Endothelial cell of umbilical vein (primary cell): ENCODE data around the gene OR4C3. TPM values are rescaled to one million over a fixed set of nuclear protein-coding genes. Genes with fewer than 3 reads are reported as not detected.

Experiments
- BruUV-seq: library from RNA; stranded (reverse); fragments of 400-500 nt; replicated peaks from 2 replicates; lab custom pipeline; 2021; lab: Mats Ljungman, UMichigan
- CTCF ChIA-PET: fragments of 300-600, 350-600 bp; sonication (Branson Sonifier 250); formaldehyde crosslinking; loops from one replicate; lab custom pipeline; 2021; ENCODE audit warnings: antibody characterized with exemption, inconsistent platforms; lab: Charles Lee
- POLR2A ChIA-PET: fragments of 300-600, 350-600 bp; sonication (Branson Sonifier 250); formaldehyde crosslinking; loops from one replicate; lab custom pipeline; 2021; ENCODE audit warnings: antibody characterized with exemption, inconsistent platforms; lab: Charles Lee
- DNase-seq: peaks from one replicate; pipeline ENCODE4 v3.0.0-alpha.2; 2011; ENCODE audit warnings: low read depth, low spot score
- FAIRE-seq: peaks from 2 replicates; lab custom pipeline; 2011; peaks lifted over from hg19 to GRCh38; lab: Jason Lieb, UNC
- H2AFZ ChIP-seq: 2 replicates; pipeline ENCODE4 v1.6.0; 2012; ENCODE audit warnings: low read depth, low read length, control low read depth, inconsistent platforms
- H3K27ac ChIP-seq: 2 replicates; pipeline ENCODE4 v1.5.1; 2011; ENCODE audit warnings: low read depth, mild to moderate bottlenecking, control low read depth, low read length, moderate library complexity; ENCODE audit not compliant: insufficient read depth
- H3K27me3 ChIP-seq, 2 experiments: 2 replicates each; pipeline versions ENCODE4 v1.6.0 to v1.6.1; 2011; ENCODE audit warnings: low read length in 2 of 2, mixed read lengths in 1 of 2; ENCODE audit not compliant: control insufficient read depth in 2 of 2, insufficient read depth in 2 of 2
- H3K36me3 ChIP-seq, 2 experiments: 2 replicates in 1 of 2; 3 replicates in 1 of 2; pipeline ENCODE4 v1.5.1; 2011; ENCODE audit warnings: low read length in 2 of 2, mild to moderate bottlenecking in 1 of 2, moderate library complexity in 1 of 2; ENCODE audit not compliant: control insufficient read depth in 2 of 2, insufficient read depth in 2 of 2; ENCODE audit errors: extremely low read depth in 1 of 2
- H3K4me1 ChIP-seq: 3 replicates; pipeline ENCODE4 v1.5.1; 2011; ENCODE audit warnings: mild to moderate bottlenecking, low read length; ENCODE audit not compliant: control insufficient read depth, insufficient read depth; ENCODE audit errors: extremely low read depth
- H3K4me2 ChIP-seq: 2 replicates; pipeline ENCODE4 v1.6.1; 2011; ENCODE audit warnings: low read length, control low read depth, mixed read lengths; ENCODE audit not compliant: insufficient read depth
- H3K4me3 ChIP-seq, 3 experiments: fragments of 200-600 bp in 1 of 3; sonication (generic), shearing (Covaris generic) in 1 of 3; replicated peaks in 1 of 3; 2 replicates each; pipeline ENCODE4 v1.5.1; 2011 to 2016; ENCODE audit warnings: control low read depth in 3 of 3, low read length in 3 of 3, mild to moderate bottlenecking in 2 of 3, inconsistent platforms in 1 of 3, low read depth in 1 of 3, moderate library complexity in 1 of 3; ENCODE audit not compliant: insufficient read depth in 1 of 3
- H3K79me2 ChIP-seq: 2 replicates; pipeline ENCODE4 v1.6.0; 2012; ENCODE audit warnings: low read length, inconsistent platforms; ENCODE audit not compliant: control insufficient read depth, insufficient read depth
- H3K9ac ChIP-seq: replicated peaks from 2 replicates; pipeline ENCODE3; 2011; ENCODE audit warnings: low read length, control low read depth; ENCODE audit not compliant: insufficient read depth; ENCODE audit errors: extremely low read depth
- H3K9me1 ChIP-seq: replicated peaks from 3 replicates; pipeline ENCODE4 v1.6.0; 2011; ENCODE audit warnings: mild to moderate bottlenecking, low read length; ENCODE audit not compliant: control insufficient read depth, insufficient read depth; ENCODE audit errors: extremely low read depth
- H3K9me3 ChIP-seq: replicated peaks from 2 replicates; pipeline ENCODE4 v1.5.1; 2012; ENCODE audit warnings: low read length, inconsistent platforms; ENCODE audit not compliant: control insufficient read depth, insufficient read depth
- H4K20me1 ChIP-seq: replicated peaks from 2 replicates; pipeline ENCODE3; 2011; ENCODE audit warnings: mild to moderate bottlenecking, low read length; ENCODE audit not compliant: control insufficient read depth, insufficient read depth; ENCODE audit errors: extremely low read depth
- CTCF ChIP-seq, 2 donors: IDR thresholded peaks; 1 replicate in 1 of 2; 2 replicates in 1 of 2; pipeline ENCODE4 v1.5.1; 2011; ENCODE audit warnings: low read length in 2 of 2, mild to moderate bottlenecking in 2 of 2, moderate library complexity in 2 of 2, control low read depth in 1 of 2, inconsistent platforms in 1 of 2, low read depth in 1 of 2; ENCODE audit not compliant: insufficient read depth in 1 of 2; ENCODE audit errors: extremely low read depth in 1 of 2
- EZH2 ChIP-seq: IDR thresholded peaks from 2 replicates; pipeline ENCODE4 v1.6.1; 2012; ENCODE audit warnings: borderline replicate concordance, low read depth, mild to moderate bottlenecking, moderate library complexity, low read length, inconsistent platforms; ENCODE audit not compliant: severe bottlenecking
- FOS ChIP-seq: IDR thresholded peaks from 2 replicates; pipeline ENCODE4 v1.6.1; 2011; ENCODE audit warnings: mild to moderate bottlenecking, low read length, moderate library complexity, borderline replicate concordance; ENCODE audit not compliant: insufficient read depth
- GATA2 ChIP-seq: IDR thresholded peaks from 2 replicates; pipeline ENCODE4 v1.7.0; 2011; ENCODE audit warnings: low read depth, mild to moderate bottlenecking, moderate library complexity, mixed read lengths, low read length; ENCODE audit not compliant: insufficient read length, insufficient read depth
- JUN ChIP-seq: IDR thresholded peaks from 2 replicates; pipeline ENCODE4 v1.6.1; 2011; ENCODE audit warnings: borderline replicate concordance, low read depth; ENCODE audit not compliant: insufficient read length, insufficient read depth
- MAX ChIP-seq: IDR thresholded peaks from 2 replicates; pipeline ENCODE4 v1.6.1; 2011; ENCODE audit not compliant: insufficient read depth, insufficient read length
- MYC ChIP-seq: IDR thresholded peaks from one replicate; pipeline ENCODE4 v1.6.1; 2011; ENCODE audit warnings: mild to moderate bottlenecking, low read depth, low read length
- POLR2A ChIP-seq: IDR thresholded peaks from 2 replicates; pipeline ENCODE4 v1.6.1; 2012; ENCODE audit warnings: low read depth, mild to moderate bottlenecking, control low read depth, low read length
- POLR2AphosphoS5 ChIP-seq: IDR thresholded peaks from 2 replicates; pipeline ENCODE4 v1.6.1; 2012; ENCODE audit warnings: low read depth, mild to moderate bottlenecking, control low read depth, low read length, moderate library complexity; ENCODE audit not compliant: insufficient read depth
- dilution Hi-C: fragments of 300-500 bp; cut with MboI; formaldehyde crosslinking; loops from one replicate; pipeline ENCODE4 v1.15.0; 2019; ENCODE audit warnings: low sequenced_read_pairs; ENCODE audit not compliant: extremely low pct_ligation_motif_present
- intact Hi-C: fragments of 100-400 bp; cut with micrococcal nuclease; formaldehyde crosslinking; loops from one replicate; pipeline ENCODE4 v1.10.0; 2022
- polyA plus RNA-seq, 4 experiments: library from polyadenylated mRNA; depleted of rRNA in 3 of 4; stranded (reverse) in 3 of 4; unstranded in 1 of 4; fragments of >200 nt; gene quantifications; 2 replicates each; pipeline versions ENCODE4 v1.2.1 to v1.2.3, GENCODE V29; 2011 to 2012; ENCODE audit warnings: missing spikeins in 1 of 4
- total RNA-seq: library from RNA; stranded (reverse); gene quantifications from 2 replicates; pipeline ENCODE4 v1.2.3, GENCODE V29; 2021

The OR4C3 gene
- total and polyA plus RNA-seq, 2 donors (not counting 3 experiments of a cell fraction or from before 2014, with no cell fraction given), result not detected

- no peak overlapping the region for H3K27ac ChIP-seq
- H3K79me2 ChIP-seq, result no peaks in the 10 kb centered on the region
- H3K4me2 ChIP-seq, result no peak overlapping the region
- H3K9me3 ChIP-seq, result no peaks in the 10 kb centered on the region
- H3K9ac ChIP-seq, result no peak overlapping the region
- H3K9me1 ChIP-seq, result no peaks in the 10 kb centered on the region
- no peak overlapping the region for H3K4me3 ChIP-seq
- H2AFZ ChIP-seq, result no peak overlapping the region
- DNase-seq (no peak), FAIRE-seq (no peak)
- no peaks in the 10 kb centered on the region for H3K27me3 ChIP-seq
- intact Hi-C loops, result no loop called here
- dilution Hi-C loops, result no loop called here
- H4K20me1 ChIP-seq, result no peaks in the 10 kb centered on the region
- H3K36me3 ChIP-seq, result no peaks in the 10 kb centered on the region
- no TSS peak for BruUV-seq
- POLR2A ChIA-PET, result no interaction called here
- TF ChIP-seq MYC (no peak), POLR2A (no peak), POLR2AphosphoS5 (no peak), CTCF (IDR thresholded peaks at IDR 0.05; ENCODE audit: extremely low read depth in 1 of 2, insufficient read depth in 1 of 2, low read depth in 1 of 2, low read length in 2 of 2) (no peak), EZH2 (no peak), GATA2 (no peak), MAX (no peak), FOS (no peak), JUN (no peak)
- H3K4me1 ChIP-seq, result no peaks in the 10 kb centered on the region
- CTCF ChIA-PET, result no interaction called here
Observed at GRCh38 chr11:48354013-48354412, 29.3 kb downstream of the OR4C3 start.
